ENCODE data around the gene FHIP1B.

Gene FHIP1B

GRCh38 chr11:6214530-6214929, 19.9 kb downstream of the FHIP1B start:
- Histone ChIP-seq H3K36me3 (no peaks in the 10 kb centered on the region), H3K4me1 (no peaks in the 10 kb centered on the region)

GRCh38 chr11:6210274-6210955, 24.0 kb downstream of the FHIP1B start:
- DNase-seq, result no peak
- Histone ChIP-seq H3K4me3 (ENCODE audit: low read depth, low read length) (no peak overlapping the region), H3K36me3 (no peaks in the 10 kb centered on the region), H3K27me3 (no peaks in the 10 kb centered on the region), H3K9me3 (no peaks in the 10 kb centered on the region), H3K4me1 (no peaks in the 10 kb centered on the region)
- no peak for TF ChIP-seq CTCF (IDR thresholded peaks at IDR 0.05; ENCODE audit: low read depth, low read length)

More at GRCh38 chr11:6214530-6214929, 19.9 kb downstream of the FHIP1B start:
- no peak for TF ChIP-seq CTCF (IDR thresholded peaks at IDR 0.05; ENCODE audit: low read depth, low read length)
- H3K9me3 ChIP-seq, result no peaks in the 10 kb centered on the region
- no peak overlapping the region for H3K4me3 ChIP-seq (ENCODE audit: low read depth, low read length)
- no peaks in the 10 kb centered on the region for H3K27me3 ChIP-seq
- DNase-seq, result no peak

GRCh38 chr11:6209801-6210200, 24.6 kb downstream of the FHIP1B start:
- H3K9me3 ChIP-seq, result no peaks in the 10 kb centered on the region
- TF ChIP-seq CTCF (IDR thresholded peaks at IDR 0.05; ENCODE audit: low read depth, low read length), result no peak
- H3K4me1 ChIP-seq, result no peaks in the 10 kb centered on the region
- no peaks in the 10 kb centered on the region for H3K27me3 ChIP-seq
- no peaks in the 10 kb centered on the region for H3K36me3 ChIP-seq
- DNase-seq, result no peak
- no peak overlapping the region for H3K4me3 ChIP-seq (ENCODE audit: low read depth, low read length)

- Histone ChIP-seq H3K9me3 (no peaks in the 10 kb centered on the region), H3K36me3 (no peaks in the 10 kb centered on the region), H3K4me3 (ENCODE audit: low read depth, low read length) (no peak overlapping the region), H3K27me3 (no peaks in the 10 kb centered on the region), H3K4me1 (no peaks in the 10 kb centered on the region)
- DNase-seq, result no peak
- TF ChIP-seq CTCF (IDR thresholded peaks at IDR 0.05; ENCODE audit: low read depth, low read length), result no peak
Measured at GRCh38 chr11:6206456-6207180, 27.8 kb downstream of the FHIP1B start.

- no peak within 1 kb of the TSS for H3K4me3 ChIP-seq (ENCODE audit: low read depth, low read length)
- no peaks in the 10 kb centered on the region for H3K27me3 ChIP-seq
- no peaks in the 10 kb centered on the region for H3K36me3 ChIP-seq
- H3K4me1 ChIP-seq, result no peaks in the 10 kb centered on the region
- no peaks in the 10 kb centered on the region for H3K9me3 ChIP-seq
- TF ChIP-seq CTCF (IDR thresholded peaks at IDR 0.05; ENCODE audit: low read depth, low read length), result no peak
- DNase-seq, result no peak
Measured at GRCh38 chr11:6205366-6205765, 29.1 kb downstream of the FHIP1B start, which contains the start of gene C11orf42. Gene C11orf42, plus strand, starts transcription at chr11:6205557. Its CDS starts 59 bp downstream, at chr11:6205616.

GRCh38 chr11:6204706-6205105, 29.7 kb downstream of the FHIP1B start:
- no peak for DNase-seq
- H3K9me3 ChIP-seq, result no peaks in the 10 kb centered on the region
- TF ChIP-seq CTCF (IDR thresholded peaks at IDR 0.05; ENCODE audit: low read depth, low read length), result no peak

More at GRCh38 chr11:6204706-6205105, 29.7 kb downstream of the FHIP1B start:
- no peaks in the 10 kb centered on the region for H3K36me3 ChIP-seq
- no peak overlapping the region for H3K4me3 ChIP-seq (ENCODE audit: low read depth, low read length)
- H3K4me1 ChIP-seq, result no peaks in the 10 kb centered on the region
- no peaks in the 10 kb centered on the region for H3K27me3 ChIP-seq
